Measurements from ENCODE around the gene AP1S1. TPM values are rescaled to one million over a fixed set of nuclear protein-coding genes. Genes with fewer than 3 reads are reported as not detected.
A peak's percentile ranks its signal among the peaks of the same experiment; 100 is the strongest.
"Not testable (repeated sequence)": the region's sequence is repeated elsewhere in the genome, so short reads cannot be mapped to it uniquely, and the experiment has no call there.

The AP1S1 gene
- total RNA-seq, 6 experiments from 2014 or later: 24.0 to 56.5 (median 26.4) TPM

- H3K4me1 ChIP-seq: peaks cover 0 to 11% (median 0%) of the 10 kb centered on the region in 4 donors
- intact Hi-C loops (cut with DNase I): no loop called here
- WGBS (ENCODE audit: insufficient coverage, low coverage, low lambda C conversion rate, missing lambda C conversion rate): 6% methylated on average over 3 of the region's 75 CpGs
- H3K27me3 ChIP-seq: no peaks in the 10 kb centered on the region
- H3K4me3 ChIP-seq: peak overlapping the region; percentile 45 to 56 (median 47)
- TF ChIP-seq POLR2A (IDR thresholded peaks at IDR 0.05) (no peak), CTCF (IDR thresholded peaks at IDR 0.05) (no peak)
- peaks cover 0 to 8% (median 0%) of the 10 kb centered on the region in 4 donors for H3K36me3 ChIP-seq
- ATAC-seq: peak; percentile 72 to 82 (median 80)
- no peaks in the 10 kb centered on the region for H3K9me3 ChIP-seq
- H3K27ac ChIP-seq: peak overlapping the region in 2 of 3 donors; percentile 1 to 66
- peak; percentile 75 to 84 (median 77) for DNase-seq
These were observed 47.7 kb downstream of the AP1S1 start for GRCh38 chr7:101201695-101202602.

GRCh38 chr7:101202603-101202918, 48.3 kb downstream of the AP1S1 start:
- 100% methylated on average over 1 of the region's 5 CpGs for WGBS (ENCODE audit: insufficient coverage, low coverage, low lambda C conversion rate, missing lambda C conversion rate)
- Histone ChIP-seq H3K9me3 (no peaks in the 10 kb centered on the region), H3K4me3 (no peak overlapping the region), H3K4me1 (peaks cover 0 to 11% (median 0%) of the 10 kb centered on the region in 4 donors), H3K36me3 (peaks cover 0 to 11% (median 0%) of the 10 kb centered on the region in 4 donors), H3K27ac (no peak overlapping the region), H3K27me3 (no peaks in the 10 kb centered on the region)
- no peak for DNase-seq
- ATAC-seq: no peak
- intact Hi-C loops (cut with DNase I): no loop called here
- TF ChIP-seq CTCF (IDR thresholded peaks at IDR 0.05): no peak
- TF ChIP-seq POLR2A (IDR thresholded peaks at IDR 0.05): no peak

GRCh38 chr7:101203740-101204738, 49.8 kb downstream of the AP1S1 start:
- H3K27me3 ChIP-seq; intact Hi-C loops (cut with DNase I); H3K27ac ChIP-seq; DNase-seq; H3K4me3 ChIP-seq; ATAC-seq; H3K9me3 ChIP-seq: not testable (repeated sequence)
- H3K4me1 ChIP-seq: peaks cover 0 to 11% (median 0%) of the 10 kb centered on the region in 4 donors
- 53% methylated on average over 14 of the region's 22 CpGs for WGBS (ENCODE audit: insufficient coverage, low coverage, low lambda C conversion rate, missing lambda C conversion rate)
- H3K36me3 ChIP-seq: peaks cover 0 to 24% (median 0%) of the 10 kb centered on the region in 4 donors

DNA sequence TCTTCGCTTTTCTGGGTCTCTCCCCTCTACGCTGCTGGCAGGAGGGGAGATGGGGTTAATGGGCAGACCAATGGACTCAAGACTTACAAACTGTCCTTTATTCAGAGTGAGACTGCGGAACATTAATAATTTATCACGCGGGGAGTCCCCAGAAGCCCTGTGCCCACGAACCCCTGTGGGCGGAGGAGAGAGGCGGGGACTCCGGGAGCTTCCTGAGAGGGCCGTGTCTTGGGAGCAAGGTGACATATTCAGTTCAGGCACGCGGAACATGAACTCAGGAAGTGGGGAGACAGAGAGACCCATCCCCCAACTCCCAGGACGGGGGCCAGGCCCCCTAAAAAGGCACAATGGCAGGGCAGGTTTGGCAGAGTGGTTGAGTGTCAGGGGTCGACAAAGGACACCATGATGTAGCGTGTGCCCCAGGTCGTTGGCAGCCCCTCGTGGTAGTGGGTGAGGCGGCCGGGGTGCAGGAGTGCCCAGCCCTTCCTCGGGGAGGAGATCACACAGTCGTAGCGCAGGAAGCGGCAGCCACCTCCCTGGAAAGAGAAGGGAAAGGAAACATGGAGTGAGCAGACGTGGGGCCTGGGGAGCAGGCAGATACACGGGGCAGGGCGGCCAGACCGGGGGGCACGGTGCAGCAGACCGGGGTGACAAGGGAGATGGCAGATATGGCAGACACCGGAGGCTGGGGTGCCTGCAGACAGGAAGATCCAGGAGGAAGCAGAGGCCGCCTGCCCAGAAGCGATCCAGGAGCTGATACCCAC, 51.8 kb downstream of the AP1S1 start:
- WGBS (ENCODE audit: insufficient coverage, low coverage, low lambda C conversion rate, missing lambda C conversion rate): 80% methylated on average over 21 of the region's 32 CpGs
- Histone ChIP-seq H3K27me3 (no peaks in the 10 kb centered on the region), H3K27ac (no peak overlapping the region), H3K4me1 (peaks cover 0 to 11% (median 0%) of the 10 kb centered on the region in 4 donors), H3K36me3 (peaks cover 0 to 38% (median 11%) of the 10 kb centered on the region in 4 donors), H3K9me3 (no peaks in the 10 kb centered on the region), H3K4me3 (no peak overlapping the region)
- intact Hi-C loops (cut with DNase I): no loop called here
- ATAC-seq: no peak
- DNase-seq: no peak
- TF ChIP-seq POLR2A (IDR thresholded peaks at IDR 0.05) (no peak), CTCF (IDR thresholded peaks at IDR 0.05) (no peak)

Data from right lobe of liver (tissue), 6 donors.